Suprapubic skin (tissue), 4 donors: ENCODE measurements around the gene ISG15. TPM values are rescaled to one million over a fixed set of nuclear protein-coding genes. Genes with fewer than 3 reads are reported as not detected.

Experiments used
- DNase-seq, 2 donors: peaks; one replicate each; pipeline ENCODE4 v3.0.0-alpha.2; 2019; ENCODE audit warnings: low spot score in 2 of 2
- H3K27ac ChIP-seq: fragments of 200-600 bp; sonication (generic); one replicate; pipeline ENCODE4 v1.5.1; 2019
- H3K27me3 ChIP-seq: fragments of 200-600 bp; sonication (generic); one replicate; pipeline ENCODE4 v1.5.1; 2019
- H3K36me3 ChIP-seq: fragments of 200-600 bp; sonication (generic); one replicate; pipeline ENCODE4 v1.5.1; 2019
- H3K4me1 ChIP-seq: fragments of 200-600 bp; sonication (generic); one replicate; pipeline ENCODE4 v1.5.1; 2019
- H3K4me3 ChIP-seq: fragments of 200-600 bp; sonication (generic); one replicate; pipeline ENCODE4 v1.5.1; 2019; ENCODE audit warnings: mild to moderate bottlenecking
- H3K9me3 ChIP-seq: fragments of 200-600 bp; sonication (generic); one replicate; pipeline ENCODE4 v1.5.1; 2019
- CTCF ChIP-seq, 2 donors: fragments of 200-600 bp in 1 of 2; fragments of 450-650 bp in 1 of 2; sonication (generic) in 1 of 2; IDR thresholded peaks; one replicate each; pipeline ENCODE4 v1.5.1; 2016 to 2019; ENCODE audit warnings: antibody characterized with exemption in 2 of 2, mild to moderate bottlenecking in 1 of 2, moderate library complexity in 1 of 2
- EP300 ChIP-seq: sonication (generic); formaldehyde crosslinking; IDR thresholded peaks from one replicate; pipeline ENCODE4 v1.6.1; 2017; ENCODE audit warnings: antibody characterized with exemption
- POLR2A ChIP-seq, 2 donors: fragments of 450-650 bp; IDR thresholded peaks; one replicate each; pipeline ENCODE4 v1.6.1; 2017; ENCODE audit warnings: antibody characterized with exemption in 2 of 2, mild to moderate bottlenecking in 2 of 2, moderate library complexity in 2 of 2
- POLR2AphosphoS5 ChIP-seq, 3 donors: sonication (generic); formaldehyde crosslinking; IDR thresholded peaks; one replicate each; pipeline ENCODE4 v1.6.1; 2017; ENCODE audit warnings: antibody characterized with exemption in 3 of 3
- WGBS: methylation state at CpG from one replicate; pipeline ENCODE4 v1.1.5; 2018; 5-methylcytosine and 5-hydroxymethylcytosine counted together
- total RNA-seq, 4 donors: library from RNA; depleted of rRNA; stranded (reverse); fragments of >200 nt; gene quantifications; one replicate each; pipeline ENCODE4 v1.1.0, GENCODE V29; 2016

Gene ISG15
- total RNA-seq, 4 donors from 2014 or later, result 5.4 to 10.1 (median 7.9) TPM

GRCh38 chr1:998745-998994 lies 14.6 kb upstream of the ISG15 start:
- Histone ChIP-seq H3K36me3 (no peaks in the 10 kb centered on the region), H3K9me3 (no peaks in the 10 kb centered on the region), H3K4me3 (peak overlapping the region; percentile 56), H3K4me1 (peaks cover 52% of the 10 kb centered on the region), H3K27me3 (peaks cover 70% of the 10 kb centered on the region), H3K27ac (peak overlapping the region; percentile 89)
- WGBS, result no CpG with 5 or more reads among the region's 27 CpGs
- no peak for TF ChIP-seq POLR2A (IDR thresholded peaks at IDR 0.05)
- no peak for TF ChIP-seq POLR2AphosphoS5 (IDR thresholded peaks at IDR 0.05)
- TF ChIP-seq EP300, result no peak
- no peak for TF ChIP-seq CTCF (IDR thresholded peaks at IDR 0.05)
- no peak for DNase-seq

- TF ChIP-seq POLR2A (IDR thresholded peaks at IDR 0.05) (no peak), EP300 (no peak)
- peak; percentile 75 to 81 for DNase-seq
- Histone ChIP-seq H3K27ac (peak overlapping the region; percentile 89), H3K9me3 (no peaks in the 10 kb centered on the region), H3K4me1 (peaks cover 52% of the 10 kb centered on the region), H3K36me3 (no peaks in the 10 kb centered on the region), H3K4me3 (peak overlapping the region; percentile 56), H3K27me3 (peaks cover 75% of the 10 kb centered on the region)
- WGBS, result 0% methylated on average over 11 of the region's 86 CpGs
Measured at GRCh38 chr1:998995-999724, 14.1 kb upstream of the ISG15 start.

GRCh38 chr1:999725-1000356 lies 13.5 kb upstream of the ISG15 start, which contains the start of gene HES4:
HES4 (minus strand) TSS chr1:1000097; CDS start chr1:999973, 124 bp downstream.
- TF ChIP-seq CTCF (IDR thresholded peaks at IDR 0.05), result no peak
- TF ChIP-seq POLR2AphosphoS5 (IDR thresholded peaks at IDR 0.05), result peak in 1 of 3 donors; percentile 26
- no peak for TF ChIP-seq EP300
- TF ChIP-seq POLR2A (IDR thresholded peaks at IDR 0.05), result peak; percentile 41 to 84
- peaks cover 82% of the 10 kb centered on the region for H3K27me3 ChIP-seq

GRCh38 chr1:1000357-1001056 lies 12.8 kb upstream of the ISG15 start:
- Histone ChIP-seq H3K4me1 (peaks cover 66% of the 10 kb centered on the region), H3K9me3 (no peaks in the 10 kb centered on the region), H3K4me3 (peak overlapping the region; percentile 56), H3K27ac (peak overlapping the region; percentile 89), H3K27me3 (peaks cover 87% of the 10 kb centered on the region), H3K36me3 (no peaks in the 10 kb centered on the region)
- 0% methylated on average over 13 of the region's 75 CpGs for WGBS
- TF ChIP-seq EP300, result peak; percentile 96
- TF ChIP-seq POLR2AphosphoS5 (IDR thresholded peaks at IDR 0.05), result peak; percentile 16 to 68 (median 27)
- TF ChIP-seq CTCF (IDR thresholded peaks at IDR 0.05), result no peak
- TF ChIP-seq POLR2A (IDR thresholded peaks at IDR 0.05), result peak in 1 of 2 donors; percentile 10
- peak; percentile 85 for DNase-seq

More at GRCh38 chr1:999725-1000356, 13.5 kb upstream of the ISG15 start, which contains the start of gene HES4:
- no peaks in the 10 kb centered on the region for H3K36me3 ChIP-seq
- H3K4me3 ChIP-seq, result peak within 1 kb of the TSS; percentile 56
- no peaks in the 10 kb centered on the region for H3K9me3 ChIP-seq
- peak; percentile 90 to 93 for DNase-seq
- H3K4me1 ChIP-seq, result peaks cover 59% of the 10 kb centered on the region
- WGBS, result no CpG with 5 or more reads among the region's 95 CpGs
- H3K27ac ChIP-seq, result peak within 1 kb of the TSS; percentile 89

- DNase-seq, result peak; percentile 67 to 77
- Histone ChIP-seq H3K4me3 (peak overlapping the region; percentile 56), H3K27ac (peak overlapping the region; percentile 89), H3K4me1 (peaks cover 72% of the 10 kb centered on the region), H3K27me3 (peaks cover 90% of the 10 kb centered on the region), H3K9me3 (no peaks in the 10 kb centered on the region), H3K36me3 (no peaks in the 10 kb centered on the region)
- no peak for TF ChIP-seq POLR2A (IDR thresholded peaks at IDR 0.05)
- TF ChIP-seq EP300, result no peak
- no peak for TF ChIP-seq POLR2AphosphoS5 (IDR thresholded peaks at IDR 0.05)
- no peak for TF ChIP-seq CTCF (IDR thresholded peaks at IDR 0.05)
- WGBS, result under 1% methylated on average over 25 of the region's 58 CpGs
Measured at GRCh38 chr1:1001057-1001783, 12.1 kb upstream of the ISG15 start.
